DND-41 (cell line): ENCODE data around the gene FRMPD4.

Experiments
- ATAC-seq: fragments of 200-7000 bp; cut with Tn5 transposase; 3 replicates; pipeline ENCODE4 v1.9.1; 2021; ENCODE audit warnings: low read depth; ENCODE audit not compliant: insufficient read depth
- DNase-seq: peaks from one replicate; pipeline ENCODE4 v3.0.0-alpha.2; 2020
- H2AFZ ChIP-seq: 2 replicates; pipeline ENCODE4 v1.6.0; 2012; ENCODE audit warnings: low read depth, low read length
- H3K27ac ChIP-seq: 2 replicates; pipeline ENCODE4 v1.5.1; 2012; ENCODE audit warnings: low read length, inconsistent platforms
- H3K27me3 ChIP-seq: fragments of 200-600 bp; sonication (generic); 2 replicates; pipeline ENCODE4 v1.6.0; 2012; ENCODE audit warnings: low read length, mild to moderate bottlenecking, inconsistent platforms; ENCODE audit not compliant: insufficient read depth, poor library complexity
- H3K36me3 ChIP-seq: 2 replicates; pipeline ENCODE4 v1.5.1; 2012; ENCODE audit warnings: low read length, inconsistent platforms; ENCODE audit not compliant: insufficient read depth
- H3K4me1 ChIP-seq: 2 replicates; pipeline ENCODE4 v1.5.1; 2012; ENCODE audit warnings: mild to moderate bottlenecking, low read length; ENCODE audit not compliant: insufficient read depth
- H3K4me2 ChIP-seq: 2 replicates; pipeline ENCODE4 v1.6.0; 2012; ENCODE audit warnings: mild to moderate bottlenecking, moderate library complexity, low read length, inconsistent platforms; ENCODE audit not compliant: insufficient read depth
- H3K4me3 ChIP-seq, 2 experiments: fragments of 200-600 bp in 1 of 2; shearing (Covaris generic) in 1 of 2; 2 replicates each; pipeline ENCODE4 v1.5.1; 2012 to 2016; ENCODE audit warnings: inconsistent platforms in 2 of 2, low read length in 2 of 2, mild to moderate bottlenecking in 2 of 2, low read depth in 1 of 2, moderate library complexity in 1 of 2
- H3K79me2 ChIP-seq: 2 replicates; pipeline ENCODE4 v1.6.0; 2012; ENCODE audit warnings: low read length, inconsistent platforms; ENCODE audit not compliant: insufficient read depth
- H3K9ac ChIP-seq: 2 replicates; pipeline ENCODE4 v1.6.0; 2012; ENCODE audit warnings: low read depth, mild to moderate bottlenecking, inconsistent platforms, low read length, moderate library complexity
- H3K9me3 ChIP-seq: 2 replicates; pipeline ENCODE4 v1.5.1; 2012; ENCODE audit warnings: low read length, moderate library complexity, mild to moderate bottlenecking, inconsistent platforms; ENCODE audit not compliant: insufficient read depth, severe bottlenecking
- H4K20me1 ChIP-seq: 2 replicates; pipeline ENCODE4 v1.6.0; 2012; ENCODE audit warnings: low read length; ENCODE audit not compliant: insufficient read depth
- EZH2 ChIP-seq: IDR thresholded peaks from 3 replicates; pipeline ENCODE4 v1.6.1; 2012; ENCODE audit warnings: borderline replicate concordance, low read depth, mild to moderate bottlenecking, moderate library complexity, low read length, inconsistent platforms; ENCODE audit not compliant: severe bottlenecking
- TF ChIP-seq, protein P1 (sequence below): IDR thresholded peaks from 2 replicates; pipeline ENCODE4 v1.5.1; 2012; ENCODE audit warnings: borderline replicate concordance, low read length, moderate library complexity, mild to moderate bottlenecking; ENCODE audit not compliant: poor library complexity, severe bottlenecking; ENCODE audit errors: extremely low read depth

The FRMPD4 gene

DNA sequence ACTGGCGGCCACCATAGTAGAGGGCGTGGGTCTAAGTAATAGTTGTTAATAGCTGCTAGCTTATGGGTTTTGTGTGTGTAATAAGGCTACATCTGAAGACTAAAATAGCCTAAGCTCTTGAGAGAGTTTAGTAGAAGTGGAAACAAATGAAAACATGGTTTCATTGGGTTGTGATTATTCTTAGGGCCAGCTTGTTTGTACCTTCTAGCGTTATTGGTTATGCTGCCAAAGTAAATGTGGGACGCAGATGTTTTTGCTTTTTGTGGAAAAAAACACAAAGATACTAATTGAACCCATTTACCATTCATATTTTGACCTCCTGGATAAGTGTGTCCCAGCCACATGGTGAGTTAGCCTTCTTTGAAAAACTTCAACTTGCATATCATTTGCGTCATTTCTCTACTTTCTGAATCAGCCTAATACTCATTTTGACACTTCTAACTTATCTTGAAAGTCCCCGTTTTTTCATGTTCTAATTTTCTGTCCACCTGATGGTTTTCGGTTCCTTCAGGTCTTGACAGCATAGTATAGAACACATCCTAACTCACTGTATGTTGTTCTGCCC lies 305.3 kb downstream of the FRMPD4 start:
- Histone ChIP-seq H3K9me3 (no peaks in the 10 kb centered on the region), H3K79me2 (no peaks in the 10 kb centered on the region), H3K9ac (no peak overlapping the region), H3K27me3 (peaks cover 4% of the 10 kb centered on the region), H3K4me2 (no peak overlapping the region), H4K20me1 (no peaks in the 10 kb centered on the region), H2AFZ (no peak overlapping the region), H3K4me1 (no peaks in the 10 kb centered on the region), H3K4me3 (no peak overlapping the region), H3K27ac (no peak overlapping the region), H3K36me3 (no peaks in the 10 kb centered on the region)
- TF ChIP-seq, protein P1, sequence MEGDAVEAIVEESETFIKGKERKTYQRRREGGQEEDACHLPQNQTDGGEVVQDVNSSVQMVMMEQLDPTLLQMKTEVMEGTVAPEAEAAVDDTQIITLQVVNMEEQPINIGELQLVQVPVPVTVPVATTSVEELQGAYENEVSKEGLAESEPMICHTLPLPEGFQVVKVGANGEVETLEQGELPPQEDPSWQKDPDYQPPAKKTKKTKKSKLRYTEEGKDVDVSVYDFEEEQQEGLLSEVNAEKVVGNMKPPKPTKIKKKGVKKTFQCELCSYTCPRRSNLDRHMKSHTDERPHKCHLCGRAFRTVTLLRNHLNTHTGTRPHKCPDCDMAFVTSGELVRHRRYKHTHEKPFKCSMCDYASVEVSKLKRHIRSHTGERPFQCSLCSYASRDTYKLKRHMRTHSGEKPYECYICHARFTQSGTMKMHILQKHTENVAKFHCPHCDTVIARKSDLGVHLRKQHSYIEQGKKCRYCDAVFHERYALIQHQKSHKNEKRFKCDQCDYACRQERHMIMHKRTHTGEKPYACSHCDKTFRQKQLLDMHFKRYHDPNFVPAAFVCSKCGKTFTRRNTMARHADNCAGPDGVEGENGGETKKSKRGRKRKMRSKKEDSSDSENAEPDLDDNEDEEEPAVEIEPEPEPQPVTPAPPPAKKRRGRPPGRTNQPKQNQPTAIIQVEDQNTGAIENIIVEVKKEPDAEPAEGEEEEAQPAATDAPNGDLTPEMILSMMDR, result no peak
- TF ChIP-seq EZH2, result no peak
- ATAC-seq (no peak), DNase-seq (no peak)

DNA sequence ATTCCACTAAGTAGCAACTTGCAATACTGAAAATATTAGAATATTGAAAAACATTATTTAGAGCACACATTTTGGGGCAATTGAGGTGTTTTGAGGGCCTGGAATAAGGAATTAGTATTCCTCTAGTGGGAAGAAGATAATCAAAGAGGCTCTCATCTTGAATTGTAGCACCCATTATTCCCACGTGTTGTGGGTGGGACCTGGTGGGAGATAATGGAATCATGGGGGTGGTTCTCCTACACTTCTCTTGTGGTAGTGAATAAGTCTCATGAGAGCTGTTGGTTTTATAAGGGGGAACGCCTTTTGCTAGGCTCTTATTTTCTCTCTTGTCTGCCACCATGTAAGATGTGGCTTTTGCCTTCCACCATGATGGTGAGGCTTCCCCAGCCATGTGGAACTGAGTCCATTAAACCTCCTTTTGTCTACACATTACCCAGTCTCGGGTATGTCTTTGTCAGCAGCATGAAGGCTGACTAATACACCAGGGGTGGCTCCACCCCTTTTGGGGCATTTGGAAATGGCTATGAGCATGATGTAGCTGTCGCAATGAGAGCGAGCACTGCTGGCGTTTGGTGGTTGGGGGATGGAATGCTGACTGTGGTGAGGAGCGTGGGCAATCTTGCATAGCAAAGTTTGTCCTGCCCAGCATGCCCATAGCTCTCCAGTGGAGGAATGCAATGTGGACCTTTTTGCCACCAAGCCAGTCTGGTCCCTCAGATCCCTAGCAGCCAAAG lies 308.2 kb downstream of the FRMPD4 start:
- DNase-seq, result no peak
- H2AFZ ChIP-seq, result no peak overlapping the region
- H3K4me3 ChIP-seq, result no peak overlapping the region
- H3K79me2 ChIP-seq, result no peaks in the 10 kb centered on the region
- TF ChIP-seq, protein P1, result no peak
- no peak for TF ChIP-seq EZH2
- no peaks in the 10 kb centered on the region for H3K9me3 ChIP-seq
- no peak overlapping the region for H3K9ac ChIP-seq
- no peaks in the 10 kb centered on the region for H3K36me3 ChIP-seq
- ATAC-seq, result no peak
- no peaks in the 10 kb centered on the region for H4K20me1 ChIP-seq
- no peaks in the 10 kb centered on the region for H3K4me1 ChIP-seq
- no peak overlapping the region for H3K4me2 ChIP-seq
- no peak overlapping the region for H3K27ac ChIP-seq
- no peaks in the 10 kb centered on the region for H3K27me3 ChIP-seq

DNA sequence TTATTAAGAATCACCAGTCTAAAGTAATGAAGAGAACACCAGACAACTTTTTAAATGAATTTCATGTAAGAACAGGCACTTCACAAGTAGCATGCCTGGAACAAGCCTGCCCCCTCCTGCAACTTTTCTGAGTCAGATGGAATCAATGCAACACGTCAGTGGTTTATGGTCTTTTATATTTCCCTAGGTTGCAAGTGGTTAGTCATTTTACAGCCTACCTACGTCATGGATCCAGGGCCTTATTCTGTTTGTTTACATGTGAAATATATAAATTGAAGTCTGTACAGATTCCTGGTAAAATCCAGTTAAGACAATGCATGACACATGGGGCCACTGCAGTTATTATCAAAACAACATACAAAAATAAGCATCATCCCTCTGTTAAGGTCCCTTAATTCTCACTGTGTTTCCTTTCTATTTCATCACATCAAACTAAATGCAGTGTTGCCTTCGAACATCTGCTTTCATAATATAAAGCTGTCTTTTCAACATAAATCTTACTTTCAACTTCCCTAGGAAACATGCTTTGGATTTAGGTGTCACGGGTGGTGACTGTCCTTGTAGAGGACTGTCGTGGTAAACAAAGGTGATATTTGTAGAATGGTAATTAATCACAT lies 309.3 kb downstream of the FRMPD4 start:
- H2AFZ ChIP-seq, result no peak overlapping the region
- no peak overlapping the region for H3K4me3 ChIP-seq
- no peak overlapping the region for H3K27ac ChIP-seq
- no peak for TF ChIP-seq EZH2
- TF ChIP-seq, protein P1, result no peak
- no peaks in the 10 kb centered on the region for H3K9me3 ChIP-seq
- ATAC-seq, result no peak
- no peaks in the 10 kb centered on the region for H4K20me1 ChIP-seq
- no peak overlapping the region for H3K4me2 ChIP-seq
- no peaks in the 10 kb centered on the region for H3K4me1 ChIP-seq
- no peaks in the 10 kb centered on the region for H3K27me3 ChIP-seq
- H3K9ac ChIP-seq, result no peak overlapping the region
- H3K79me2 ChIP-seq, result no peaks in the 10 kb centered on the region
- H3K36me3 ChIP-seq, result no peaks in the 10 kb centered on the region
- DNase-seq, result no peak
